GM23338 (cell line): Measurements from ENCODE around the gene TNS3. TPM values are rescaled to one million over a fixed set of nuclear protein-coding genes. Genes with fewer than 3 reads are reported as not detected.

ENCODE experiments used
- ATAC-seq: fragments of 200-7000 bp; cut with Tn5 transposase; 3 replicates; pipeline ENCODE4 v1.9.1; 2020
- DNase-seq: peaks from one replicate; pipeline ENCODE4 v3.0.0-alpha.2; 2015; ENCODE audit warnings: low spot score
- H2AFZ ChIP-seq: fragments of 200-600 bp; sonication (generic); 2 replicates; pipeline ENCODE4 v1.8.0; 2016; ENCODE audit warnings: antibody characterized with exemption, mild to moderate bottlenecking, moderate library complexity
- H3F3A ChIP-seq: fragments of 200-600 bp; sonication (generic); replicated peaks from 2 replicates; pipeline ENCODE4 v1.8.0; 2017; ENCODE audit warnings: antibody characterized with exemption, mixed run types, low read depth
- H3K27ac ChIP-seq: fragments of 200-600 bp; sonication (generic); 2 replicates; pipeline ENCODE4 v1.6.1; 2016; ENCODE audit warnings: low read depth
- H3K27me3 ChIP-seq: fragments of 200-600 bp; sonication (generic); 2 replicates; pipeline ENCODE4 v1.8.0; 2016; ENCODE audit warnings: mild to moderate bottlenecking, mixed run types, moderate library complexity; ENCODE audit not compliant: insufficient read depth
- H3K36me3 ChIP-seq: fragments of 200-600 bp; sonication (generic); 2 replicates; pipeline ENCODE4 v1.8.0; 2016; ENCODE audit warnings: mild to moderate bottlenecking; ENCODE audit not compliant: insufficient read depth
- H3K4me1 ChIP-seq: fragments of 200-600 bp; sonication (generic); 2 replicates; pipeline ENCODE4 v1.8.0; 2016; ENCODE audit warnings: mild to moderate bottlenecking, moderate library complexity; ENCODE audit not compliant: insufficient read depth
- H3K4me2 ChIP-seq: fragments of 200-600 bp; sonication (generic); 2 replicates; pipeline ENCODE4 v1.7.1; 2017; ENCODE audit warnings: mixed run types
- H3K4me3 ChIP-seq: fragments of 200-600 bp; sonication (generic); 2 replicates; pipeline ENCODE4 v1.6.1; 2016; ENCODE audit warnings: mixed run types
- H3K79me2 ChIP-seq: fragments of 200-600 bp; sonication (generic); replicated peaks from 2 replicates; pipeline ENCODE4 v1.8.0; 2017; ENCODE audit warnings: mild to moderate bottlenecking; ENCODE audit not compliant: insufficient read depth
- H3K9me2 ChIP-seq: fragments of 200-600 bp; sonication (generic); 2 replicates; pipeline ENCODE4 v1.8.0; 2017; ENCODE audit not compliant: insufficient read depth
- H4K20me1 ChIP-seq: fragments of 200-600 bp; sonication (generic); replicated peaks from 2 replicates; pipeline ENCODE4 v1.8.0; 2017; ENCODE audit warnings: mild to moderate bottlenecking; ENCODE audit not compliant: insufficient read depth
- H3K27ac Mint-ChIP-seq: 2 replicates; pipeline ENCODE4 v1.8.0; 2020; ENCODE audit warnings: inconsistent platforms, mild to moderate bottlenecking, moderate library complexity, mixed read lengths
- H3K27me3 Mint-ChIP-seq: 3 replicates; pipeline ENCODE4 v1.8.0; 2022; ENCODE audit warnings: low read depth, mild to moderate bottlenecking, moderate library complexity, mixed read lengths, inconsistent platforms; ENCODE audit not compliant: insufficient read depth, poor library complexity
- H3K36me3 Mint-ChIP-seq: 3 replicates; pipeline ENCODE4 v1.8.0; 2021; ENCODE audit warnings: low read depth, mild to moderate bottlenecking, inconsistent platforms, moderate library complexity, mixed read lengths
- H3K4me1 Mint-ChIP-seq: 3 replicates; pipeline ENCODE4 v1.8.0; 2020; ENCODE audit warnings: mild to moderate bottlenecking, inconsistent platforms, mixed read lengths
- H3K4me3 Mint-ChIP-seq: 3 replicates; pipeline ENCODE4 v1.8.0; 2021; ENCODE audit warnings: moderate library complexity, mild to moderate bottlenecking, inconsistent platforms, mixed read lengths
- H3K9me3 Mint-ChIP-seq: 3 replicates; pipeline ENCODE4 v1.8.0; 2020; ENCODE audit warnings: moderate library complexity, mild to moderate bottlenecking, inconsistent platforms, mixed read lengths
- CREB1 ChIP-seq: fragments of 250-450 bp; sonication (Bioruptor Pico); IDR thresholded peaks from 2 replicates; pipeline ENCODE4 v1.5.0; 2020; ENCODE audit warnings: low read depth, mild to moderate bottlenecking, moderate library complexity
- EZH2 ChIP-seq: fragments of 200-600 bp; sonication (generic); IDR thresholded peaks from one replicate; pipeline ENCODE4 v1.8.0; 2017; ENCODE audit warnings: antibody characterized with exemption, mild to moderate bottlenecking, low read depth; ENCODE audit not compliant: unreplicated experiment
- JUNB ChIP-seq: IDR thresholded peaks from one replicate; pipeline ENCODE4 v1.6.1; 2016; ENCODE audit warnings: antibody characterized with exemption; ENCODE audit not compliant: unreplicated experiment
- NANOG ChIP-seq: IDR thresholded peaks from 2 replicates; pipeline ENCODE4 v1.6.1; 2016; ENCODE audit warnings: antibody characterized with exemption, borderline replicate concordance
- POLR2AphosphoS5 ChIP-seq: IDR thresholded peaks from 2 replicates; pipeline ENCODE4 v1.6.1; 2016; ENCODE audit warnings: antibody characterized with exemption, low read depth
- STAT1 ChIP-seq: IDR thresholded peaks from one replicate; pipeline ENCODE4 v1.6.1; 2016; ENCODE audit warnings: antibody characterized with exemption; ENCODE audit not compliant: unreplicated experiment
- polyA plus RNA-seq: library from polyadenylated mRNA; unstranded; fragments of >200 nt; fragmentation: Nextera tagmentation; extraction: Ambion mirVana; gene quantifications from 2 replicates; pipeline ENCODE4 v1.2.1, GENCODE V29; 2016
- total RNA-seq: library from RNA; depleted of rRNA; stranded (reverse); fragments of >200 nt; shearing (Covaris generic); gene quantifications from 2 replicates; pipeline ENCODE4 v1.2.3, GENCODE V29; 2014
- TF ChIP-seq, protein P1 (sequence below): IDR thresholded peaks from 2 replicates; pipeline ENCODE4 v1.6.1; 2016; ENCODE audit warnings: antibody characterized with exemption
- TF ChIP-seq, protein P2 (sequence below): fragments of 250-450 bp; sonication (Bioruptor Pico); IDR thresholded peaks from 2 replicates; pipeline ENCODE4 v1.5.0; 2020; ENCODE audit warnings: mild to moderate bottlenecking, moderate library complexity

Gene TNS3
- total and polyA plus RNA-seq, 2 experiments from 2014 or later: 6.2 to 28.7 TPM

DNA sequence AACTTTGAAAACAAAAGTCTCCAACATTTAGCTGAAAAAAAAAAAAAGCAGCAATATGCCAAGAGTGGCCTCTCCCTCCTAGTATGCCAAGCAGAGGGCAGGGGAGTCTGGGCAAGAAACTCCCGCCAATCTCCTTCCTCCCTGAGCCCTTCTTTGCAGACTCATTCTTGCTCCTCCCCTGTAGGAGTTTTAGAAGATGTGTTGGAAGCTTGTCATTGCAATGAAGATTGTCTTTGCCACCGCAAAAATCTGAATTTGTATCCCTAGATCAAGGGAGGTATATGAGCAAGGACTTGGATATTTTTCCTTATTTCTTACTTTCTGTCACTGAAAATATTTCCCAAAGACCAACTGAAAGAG is 2.6 kb upstream of the TNS3 start (continued):
- no peak for TF ChIP-seq STAT1
- TF ChIP-seq NANOG: no peak
- no peak for TF ChIP-seq EZH2

DNA sequence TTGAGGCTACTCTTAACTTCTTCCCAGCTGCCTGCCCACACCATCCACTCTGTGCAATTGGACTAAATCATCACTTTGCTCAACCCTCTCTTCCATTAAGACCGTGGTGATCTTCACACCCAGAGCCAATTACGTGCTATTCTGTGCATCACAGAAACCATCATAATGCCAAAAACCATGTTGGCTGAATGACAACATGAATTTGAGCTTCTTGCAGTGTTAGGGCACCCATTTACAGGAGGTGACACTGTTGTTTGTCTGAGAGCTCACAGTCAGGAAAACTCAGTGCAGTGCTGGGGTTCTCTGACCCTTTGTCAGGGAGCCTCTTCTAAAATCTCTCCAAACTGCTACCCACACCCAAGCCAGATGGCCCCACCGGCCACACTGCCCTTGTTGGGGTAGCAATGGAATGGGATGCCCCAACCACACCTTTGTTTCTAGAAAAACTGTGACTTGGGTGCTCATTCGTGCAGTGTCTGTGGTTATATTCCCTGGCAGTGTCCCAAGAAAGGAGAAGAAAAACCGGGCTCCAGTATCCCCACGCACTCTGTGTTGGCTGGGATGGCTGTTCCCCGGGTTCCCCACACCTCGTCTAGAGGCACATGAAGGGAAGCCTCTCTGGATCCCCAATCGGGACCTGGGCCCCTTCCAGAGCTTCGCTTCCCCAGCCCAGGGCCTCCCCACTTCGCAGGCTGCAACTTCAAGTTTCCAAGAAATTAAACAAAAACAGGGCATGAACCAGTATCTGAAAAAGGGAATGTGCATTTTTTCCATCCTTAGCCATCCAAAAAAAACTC is 2.0 kb upstream of the TNS3 start:
- H3K36me3 Mint-ChIP-seq: peaks cover 6% of the 10 kb centered on the region; the same call in 2 of the 3 replicates
- H3K4me1 Mint-ChIP-seq: peaks cover 34% of the 10 kb centered on the region
- H3K4me3 Mint-ChIP-seq: no peak overlapping the region
- ATAC-seq (no peak), DNase-seq (no peak)
- H3K27me3 Mint-ChIP-seq: peaks cover 26% of the 10 kb centered on the region
- peaks cover 10% of the 10 kb centered on the region for H3K9me3 Mint-ChIP-seq
- peaks cover 4% of the 10 kb centered on the region; the same call in 1 of the 2 replicates for H3F3A ChIP-seq
- peaks cover 20% of the 10 kb centered on the region for H3K27me3 ChIP-seq
- H3K27ac ChIP-seq: no peak overlapping the region
- no peaks in the 10 kb centered on the region for H3K36me3 ChIP-seq
- H3K4me2 ChIP-seq: no peak overlapping the region
- H3K79me2 ChIP-seq: peaks cover 13% of the 10 kb centered on the region
- H2AFZ ChIP-seq: no peak overlapping the region
- TF ChIP-seq EZH2 (no peak), CREB1 (no peak), POLR2AphosphoS5 (no peak), JUNB (no peak), NANOG (no peak)
- TF ChIP-seq, protein P1, sequence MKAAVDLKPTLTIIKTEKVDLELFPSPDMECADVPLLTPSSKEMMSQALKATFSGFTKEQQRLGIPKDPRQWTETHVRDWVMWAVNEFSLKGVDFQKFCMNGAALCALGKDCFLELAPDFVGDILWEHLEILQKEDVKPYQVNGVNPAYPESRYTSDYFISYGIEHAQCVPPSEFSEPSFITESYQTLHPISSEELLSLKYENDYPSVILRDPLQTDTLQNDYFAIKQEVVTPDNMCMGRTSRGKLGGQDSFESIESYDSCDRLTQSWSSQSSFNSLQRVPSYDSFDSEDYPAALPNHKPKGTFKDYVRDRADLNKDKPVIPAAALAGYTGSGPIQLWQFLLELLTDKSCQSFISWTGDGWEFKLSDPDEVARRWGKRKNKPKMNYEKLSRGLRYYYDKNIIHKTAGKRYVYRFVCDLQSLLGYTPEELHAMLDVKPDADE: no peak
- TF ChIP-seq, protein P2, sequence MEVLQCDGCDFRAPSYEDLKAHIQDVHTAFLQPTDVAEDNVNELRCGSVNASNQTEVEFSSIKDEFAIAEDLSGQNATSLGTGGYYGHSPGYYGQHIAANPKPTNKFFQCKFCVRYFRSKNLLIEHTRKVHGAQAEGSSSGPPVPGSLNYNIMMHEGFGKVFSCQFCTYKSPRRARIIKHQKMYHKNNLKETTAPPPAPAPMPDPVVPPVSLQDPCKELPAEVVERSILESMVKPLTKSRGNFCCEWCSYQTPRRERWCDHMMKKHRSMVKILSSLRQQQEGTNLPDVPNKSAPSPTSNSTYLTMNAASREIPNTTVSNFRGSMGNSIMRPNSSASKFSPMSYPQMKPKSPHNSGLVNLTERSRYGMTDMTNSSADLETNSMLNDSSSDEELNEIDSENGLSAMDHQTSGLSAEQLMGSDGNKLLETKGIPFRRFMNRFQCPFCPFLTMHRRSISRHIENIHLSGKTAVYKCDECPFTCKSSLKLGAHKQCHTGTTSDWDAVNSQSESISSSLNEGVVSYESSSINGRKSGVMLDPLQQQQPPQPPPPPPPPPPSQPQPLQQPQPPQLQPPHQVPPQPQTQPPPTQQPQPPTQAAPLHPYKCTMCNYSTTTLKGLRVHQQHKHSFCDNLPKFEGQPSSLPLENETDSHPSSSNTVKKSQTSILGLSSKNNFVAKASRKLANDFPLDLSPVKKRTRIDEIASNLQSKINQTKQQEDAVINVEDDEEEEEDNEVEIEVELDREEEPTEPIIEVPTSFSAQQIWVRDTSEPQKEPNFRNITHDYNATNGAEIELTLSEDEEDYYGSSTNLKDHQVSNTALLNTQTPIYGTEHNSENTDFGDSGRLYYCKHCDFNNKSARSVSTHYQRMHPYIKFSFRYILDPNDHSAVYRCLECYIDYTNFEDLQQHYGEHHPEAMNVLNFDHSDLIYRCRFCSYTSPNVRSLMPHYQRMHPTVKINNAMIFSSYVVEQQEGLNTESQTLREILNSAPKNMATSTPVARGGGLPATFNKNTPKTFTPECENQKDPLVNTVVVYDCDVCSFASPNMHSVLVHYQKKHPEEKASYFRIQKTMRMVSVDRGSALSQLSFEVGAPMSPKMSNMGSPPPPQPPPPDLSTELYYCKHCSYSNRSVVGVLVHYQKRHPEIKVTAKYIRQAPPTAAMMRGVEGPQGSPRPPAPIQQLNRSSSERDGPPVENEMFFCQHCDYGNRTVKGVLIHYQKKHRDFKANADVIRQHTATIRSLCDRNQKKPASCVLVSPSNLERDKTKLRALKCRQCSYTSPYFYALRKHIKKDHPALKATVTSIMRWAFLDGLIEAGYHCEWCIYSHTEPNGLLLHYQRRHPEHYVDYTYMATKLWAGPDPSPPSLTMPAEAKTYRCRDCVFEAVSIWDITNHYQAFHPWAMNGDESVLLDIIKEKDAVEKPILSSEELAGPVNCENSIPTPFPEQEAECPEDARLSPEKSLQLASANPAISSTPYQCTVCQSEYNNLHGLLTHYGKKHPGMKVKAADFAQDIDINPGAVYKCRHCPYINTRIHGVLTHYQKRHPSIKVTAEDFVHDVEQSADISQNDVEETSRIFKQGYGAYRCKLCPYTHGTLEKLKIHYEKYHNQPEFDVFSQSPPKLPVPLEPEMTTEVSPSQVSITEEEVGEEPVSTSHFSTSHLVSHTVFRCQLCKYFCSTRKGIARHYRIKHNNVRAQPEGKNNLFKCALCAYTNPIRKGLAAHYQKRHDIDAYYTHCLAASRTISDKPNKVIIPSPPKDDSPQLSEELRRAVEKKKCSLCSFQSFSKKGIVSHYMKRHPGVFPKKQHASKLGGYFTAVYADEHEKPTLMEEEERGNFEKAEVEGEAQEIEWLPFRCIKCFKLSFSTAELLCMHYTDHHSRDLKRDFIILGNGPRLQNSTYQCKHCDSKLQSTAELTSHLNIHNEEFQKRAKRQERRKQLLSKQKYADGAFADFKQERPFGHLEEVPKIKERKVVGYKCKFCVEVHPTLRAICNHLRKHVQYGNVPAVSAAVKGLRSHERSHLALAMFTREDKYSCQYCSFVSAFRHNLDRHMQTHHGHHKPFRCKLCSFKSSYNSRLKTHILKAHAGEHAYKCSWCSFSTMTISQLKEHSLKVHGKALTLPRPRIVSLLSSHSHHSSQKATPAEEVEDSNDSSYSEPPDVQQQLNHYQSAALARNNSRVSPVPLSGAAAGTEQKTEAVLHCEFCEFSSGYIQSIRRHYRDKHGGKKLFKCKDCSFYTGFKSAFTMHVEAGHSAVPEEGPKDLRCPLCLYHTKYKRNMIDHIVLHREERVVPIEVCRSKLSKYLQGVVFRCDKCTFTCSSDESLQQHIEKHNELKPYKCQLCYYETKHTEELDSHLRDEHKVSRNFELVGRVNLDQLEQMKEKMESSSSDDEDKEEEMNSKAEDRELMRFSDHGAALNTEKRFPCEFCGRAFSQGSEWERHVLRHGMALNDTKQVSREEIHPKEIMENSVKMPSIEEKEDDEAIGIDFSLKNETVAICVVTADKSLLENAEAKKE: no peak
- H3K9me2 ChIP-seq: no peaks in the 10 kb centered on the region
- no peak overlapping the region for H3K4me3 ChIP-seq
- H4K20me1 ChIP-seq: no peaks in the 10 kb centered on the region
- no peak overlapping the region for H3K27ac Mint-ChIP-seq
- peaks cover 36% of the 10 kb centered on the region for H3K4me1 ChIP-seq
